SKM-1 treated with dmso at 0.1 percent for 144 hours (cell line): ENCODE measurements around the gene VPS13C.

Experiments
- DNase-seq: peaks from one replicate; lab custom pipeline; 2025; ENCODE audit not compliant: unreplicated experiment; lab: John Stamatoyannopoulos, UW

Gene VPS13C

GRCh38 chr15:61824291-61824690, 236.0 kb downstream of the VPS13C start:
- no peak for DNase-seq

GRCh38 chr15:61822511-61822910, 237.7 kb downstream of the VPS13C start:
- DNase-seq, result no peak

- DNase-seq, result no peak
Observed at GRCh38 chr15:61820951-61821350, 239.3 kb downstream of the VPS13C start.

GRCh38 chr15:61820212-61820611, 240.0 kb downstream of the VPS13C start:
- no peak for DNase-seq

GRCh38 chr15:61819386-61819785, 240.9 kb downstream of the VPS13C start:
- no peak for DNase-seq

GRCh38 chr15:61818801-61819200, 241.4 kb downstream of the VPS13C start:
- no peak for DNase-seq

- DNase-seq, result no peak
Observed at GRCh38 chr15:61816856-61817255, 243.4 kb downstream of the VPS13C start.

- DNase-seq, result no peak
Observed at GRCh38 chr15:61815356-61816083, 244.7 kb downstream of the VPS13C start.

GRCh38 chr15:61812476-61812875, 247.8 kb downstream of the VPS13C start:
- DNase-seq, result no peak

- DNase-seq, result no peak
Observed at GRCh38 chr15:61811952-61812351, 248.3 kb downstream of the VPS13C start.

- DNase-seq, result no peak
Observed at GRCh38 chr15:61809216-61809615, 251.0 kb downstream of the VPS13C start.

GRCh38 chr15:61807281-61807929, 252.8 kb downstream of the VPS13C start:
- no peak for DNase-seq
